GM23338 (cell line): Measurements from ENCODE around the gene TPD52L2. TPM values are rescaled to one million over a fixed set of nuclear protein-coding genes. Genes with fewer than 3 reads are reported as not detected.

Experiments used
- ATAC-seq: fragments of 200-7000 bp; cut with Tn5 transposase; 3 replicates; pipeline ENCODE4 v1.9.1; 2020
- DNase-seq: peaks from one replicate; pipeline ENCODE4 v3.0.0-alpha.2; 2015; ENCODE audit warnings: low spot score
- H2AFZ ChIP-seq: fragments of 200-600 bp; sonication (generic); 2 replicates; pipeline ENCODE4 v1.8.0; 2016; ENCODE audit warnings: antibody characterized with exemption, mild to moderate bottlenecking, moderate library complexity
- H3F3A ChIP-seq: fragments of 200-600 bp; sonication (generic); replicated peaks from 2 replicates; pipeline ENCODE4 v1.8.0; 2017; ENCODE audit warnings: antibody characterized with exemption, mixed run types, low read depth
- H3K27ac ChIP-seq: fragments of 200-600 bp; sonication (generic); 2 replicates; pipeline ENCODE4 v1.6.1; 2016; ENCODE audit warnings: low read depth
- H3K27me3 ChIP-seq: fragments of 200-600 bp; sonication (generic); 2 replicates; pipeline ENCODE4 v1.8.0; 2016; ENCODE audit warnings: mild to moderate bottlenecking, mixed run types, moderate library complexity; ENCODE audit not compliant: insufficient read depth
- H3K36me3 ChIP-seq: fragments of 200-600 bp; sonication (generic); 2 replicates; pipeline ENCODE4 v1.8.0; 2016; ENCODE audit warnings: mild to moderate bottlenecking; ENCODE audit not compliant: insufficient read depth
- H3K4me1 ChIP-seq: fragments of 200-600 bp; sonication (generic); 2 replicates; pipeline ENCODE4 v1.8.0; 2016; ENCODE audit warnings: mild to moderate bottlenecking, moderate library complexity; ENCODE audit not compliant: insufficient read depth
- H3K4me2 ChIP-seq: fragments of 200-600 bp; sonication (generic); 2 replicates; pipeline ENCODE4 v1.7.1; 2017; ENCODE audit warnings: mixed run types
- H3K4me3 ChIP-seq: fragments of 200-600 bp; sonication (generic); 2 replicates; pipeline ENCODE4 v1.6.1; 2016; ENCODE audit warnings: mixed run types
- H3K79me2 ChIP-seq: fragments of 200-600 bp; sonication (generic); replicated peaks from 2 replicates; pipeline ENCODE4 v1.8.0; 2017; ENCODE audit warnings: mild to moderate bottlenecking; ENCODE audit not compliant: insufficient read depth
- H3K9me2 ChIP-seq: fragments of 200-600 bp; sonication (generic); 2 replicates; pipeline ENCODE4 v1.8.0; 2017; ENCODE audit not compliant: insufficient read depth
- H4K20me1 ChIP-seq: fragments of 200-600 bp; sonication (generic); replicated peaks from 2 replicates; pipeline ENCODE4 v1.8.0; 2017; ENCODE audit warnings: mild to moderate bottlenecking; ENCODE audit not compliant: insufficient read depth
- H3K27ac Mint-ChIP-seq: 2 replicates; pipeline ENCODE4 v1.8.0; 2020; ENCODE audit warnings: inconsistent platforms, mild to moderate bottlenecking, moderate library complexity, mixed read lengths
- H3K27me3 Mint-ChIP-seq: 3 replicates; pipeline ENCODE4 v1.8.0; 2022; ENCODE audit warnings: low read depth, mild to moderate bottlenecking, moderate library complexity, mixed read lengths, inconsistent platforms; ENCODE audit not compliant: insufficient read depth, poor library complexity
- H3K36me3 Mint-ChIP-seq: 3 replicates; pipeline ENCODE4 v1.8.0; 2021; ENCODE audit warnings: low read depth, mild to moderate bottlenecking, inconsistent platforms, moderate library complexity, mixed read lengths
- H3K4me1 Mint-ChIP-seq: 3 replicates; pipeline ENCODE4 v1.8.0; 2020; ENCODE audit warnings: mild to moderate bottlenecking, inconsistent platforms, mixed read lengths
- H3K4me3 Mint-ChIP-seq: 3 replicates; pipeline ENCODE4 v1.8.0; 2021; ENCODE audit warnings: moderate library complexity, mild to moderate bottlenecking, inconsistent platforms, mixed read lengths
- H3K9me3 Mint-ChIP-seq: 3 replicates; pipeline ENCODE4 v1.8.0; 2020; ENCODE audit warnings: moderate library complexity, mild to moderate bottlenecking, inconsistent platforms, mixed read lengths
- CREB1 ChIP-seq: fragments of 250-450 bp; sonication (Bioruptor Pico); IDR thresholded peaks from 2 replicates; pipeline ENCODE4 v1.5.0; 2020; ENCODE audit warnings: low read depth, mild to moderate bottlenecking, moderate library complexity
- EZH2 ChIP-seq: fragments of 200-600 bp; sonication (generic); IDR thresholded peaks from one replicate; pipeline ENCODE4 v1.8.0; 2017; ENCODE audit warnings: antibody characterized with exemption, mild to moderate bottlenecking, low read depth; ENCODE audit not compliant: unreplicated experiment
- EZH2phosphoT487 ChIP-seq: fragments of 200-600 bp; sonication (generic); IDR thresholded peaks from one replicate; pipeline ENCODE4 v1.8.1; 2018; ENCODE audit warnings: antibody characterized with exemption; ENCODE audit not compliant: unreplicated experiment
- JUNB ChIP-seq: IDR thresholded peaks from one replicate; pipeline ENCODE4 v1.6.1; 2016; ENCODE audit warnings: antibody characterized with exemption; ENCODE audit not compliant: unreplicated experiment
- NANOG ChIP-seq: IDR thresholded peaks from 2 replicates; pipeline ENCODE4 v1.6.1; 2016; ENCODE audit warnings: antibody characterized with exemption, borderline replicate concordance
- POLR2AphosphoS5 ChIP-seq: IDR thresholded peaks from 2 replicates; pipeline ENCODE4 v1.6.1; 2016; ENCODE audit warnings: antibody characterized with exemption, low read depth
- STAT1 ChIP-seq: IDR thresholded peaks from one replicate; pipeline ENCODE4 v1.6.1; 2016; ENCODE audit warnings: antibody characterized with exemption; ENCODE audit not compliant: unreplicated experiment
- ZNF114 ChIP-seq: fragments of 250-450 bp; sonication (Bioruptor Pico); IDR thresholded peaks from 2 replicates; pipeline ENCODE4 v1.5.0; 2020; ENCODE audit warnings: mild to moderate bottlenecking, moderate library complexity
- ZNF331 ChIP-seq: fragments of 250-450 bp; sonication (Bioruptor Pico); IDR thresholded peaks from 2 replicates; pipeline ENCODE4 v1.5.0; 2020; ENCODE audit warnings: low read depth, mild to moderate bottlenecking, moderate library complexity
- ZNF462 ChIP-seq: fragments of 250-450 bp; sonication (Bioruptor Pico); IDR thresholded peaks from 2 replicates; pipeline ENCODE4 v1.5.0; 2020; ENCODE audit warnings: mild to moderate bottlenecking, moderate library complexity
- polyA plus RNA-seq: library from polyadenylated mRNA; unstranded; fragments of >200 nt; fragmentation: Nextera tagmentation; extraction: Ambion mirVana; gene quantifications from 2 replicates; pipeline ENCODE4 v1.2.1, GENCODE V29; 2016
- total RNA-seq: library from RNA; depleted of rRNA; stranded (reverse); fragments of >200 nt; shearing (Covaris generic); gene quantifications from 2 replicates; pipeline ENCODE4 v1.2.3, GENCODE V29; 2014
- TF ChIP-seq, protein P1 (sequence below): IDR thresholded peaks from 2 replicates; pipeline ENCODE4 v1.6.1; 2016; ENCODE audit warnings: antibody characterized with exemption
- TF ChIP-seq, protein P2 (sequence below): IDR thresholded peaks from one replicate; pipeline ENCODE4 v1.6.1; 2018; ENCODE audit warnings: antibody characterized with exemption; ENCODE audit not compliant: unreplicated experiment
- TF ChIP-seq, protein P3 (sequence below), 2 experiments: fragments of 200-600 bp in 1 of 2; sonication (generic) in 1 of 2; conservative IDR thresholded peaks; 2 replicates each; pipeline versions ENCODE4 v1.5.1 to v1.6.1; 2016 to 2017; ENCODE audit warnings: antibody characterized with exemption in 2 of 2, low read depth in 2 of 2, mild to moderate bottlenecking in 2 of 2, moderate library complexity in 1 of 2

The TPD52L2 gene
- total and polyA plus RNA-seq, 2 experiments from 2014 or later = 40.2 to 103 TPM

DNA sequence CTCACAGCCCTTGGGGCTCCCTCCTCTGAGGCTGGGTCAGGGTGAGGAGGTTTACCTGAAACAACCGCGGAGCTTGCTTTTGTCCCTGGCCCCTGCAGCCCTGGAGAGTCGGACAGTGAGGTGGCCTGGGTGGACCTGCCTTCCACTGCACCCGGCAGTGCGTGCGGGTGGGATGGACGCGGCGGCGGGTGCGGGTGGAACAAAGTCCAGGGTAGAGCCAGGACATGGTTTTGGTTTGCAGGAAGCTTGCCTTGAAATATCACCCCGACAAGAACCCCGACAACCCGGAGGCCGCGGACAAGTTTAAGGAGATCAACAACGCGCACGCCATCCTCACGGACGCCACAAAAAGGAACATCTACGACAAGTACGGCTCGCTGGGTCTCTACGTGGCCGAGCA, 64.0 kb downstream of the TPD52L2 start:
- H3K27me3 Mint-ChIP-seq = peaks cover 2% of the 10 kb centered on the region

More for the DNA sequence above, 64.0 kb downstream of the TPD52L2 start:
- no peaks in the 10 kb centered on the region for H3K27me3 ChIP-seq
- no peaks in the 10 kb centered on the region for H3K9me2 ChIP-seq
- H3K27ac Mint-ChIP-seq = no peak overlapping the region
- peaks cover 20% of the 10 kb centered on the region for H3K79me2 ChIP-seq
- no peaks in the 10 kb centered on the region; the same call in 2 of the 3 replicates for H3K9me3 Mint-ChIP-seq
- H3K4me1 ChIP-seq = no peaks in the 10 kb centered on the region
- ATAC-seq (no peak), DNase-seq (no peak)
- H3K4me1 Mint-ChIP-seq = no peaks in the 10 kb centered on the region; the same call in 2 of the 3 replicates
- H3K36me3 Mint-ChIP-seq = peaks cover 40% of the 10 kb centered on the region
- H3K4me2 ChIP-seq = no peak overlapping the region
- no peak overlapping the region for H3K4me3 Mint-ChIP-seq
- no peaks in the 10 kb centered on the region; the same call in 1 of the 2 replicates for H3F3A ChIP-seq
- H4K20me1 ChIP-seq = no peaks in the 10 kb centered on the region; the same call in none of the 2 replicates
- peaks cover 4% of the 10 kb centered on the region; the same call in 1 of the 2 replicates for H3K36me3 ChIP-seq
- H2AFZ ChIP-seq = no peak overlapping the region
- no peak overlapping the region for H3K27ac ChIP-seq
- TF ChIP-seq CREB1 (CRISPR knock-in tag) (no peak), NANOG (no peak), ZNF114 (CRISPR knock-in tag) (no peak), EZH2phosphoT487 (no peak), ZNF331 (CRISPR knock-in tag) (no peak), STAT1 (no peak), POLR2AphosphoS5 (no peak), EZH2 (no peak), JUNB (no peak), ZNF462 (CRISPR knock-in tag) (no peak)
- TF ChIP-seq, protein P1, sequence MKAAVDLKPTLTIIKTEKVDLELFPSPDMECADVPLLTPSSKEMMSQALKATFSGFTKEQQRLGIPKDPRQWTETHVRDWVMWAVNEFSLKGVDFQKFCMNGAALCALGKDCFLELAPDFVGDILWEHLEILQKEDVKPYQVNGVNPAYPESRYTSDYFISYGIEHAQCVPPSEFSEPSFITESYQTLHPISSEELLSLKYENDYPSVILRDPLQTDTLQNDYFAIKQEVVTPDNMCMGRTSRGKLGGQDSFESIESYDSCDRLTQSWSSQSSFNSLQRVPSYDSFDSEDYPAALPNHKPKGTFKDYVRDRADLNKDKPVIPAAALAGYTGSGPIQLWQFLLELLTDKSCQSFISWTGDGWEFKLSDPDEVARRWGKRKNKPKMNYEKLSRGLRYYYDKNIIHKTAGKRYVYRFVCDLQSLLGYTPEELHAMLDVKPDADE = no peak
- TF ChIP-seq, protein P2, sequence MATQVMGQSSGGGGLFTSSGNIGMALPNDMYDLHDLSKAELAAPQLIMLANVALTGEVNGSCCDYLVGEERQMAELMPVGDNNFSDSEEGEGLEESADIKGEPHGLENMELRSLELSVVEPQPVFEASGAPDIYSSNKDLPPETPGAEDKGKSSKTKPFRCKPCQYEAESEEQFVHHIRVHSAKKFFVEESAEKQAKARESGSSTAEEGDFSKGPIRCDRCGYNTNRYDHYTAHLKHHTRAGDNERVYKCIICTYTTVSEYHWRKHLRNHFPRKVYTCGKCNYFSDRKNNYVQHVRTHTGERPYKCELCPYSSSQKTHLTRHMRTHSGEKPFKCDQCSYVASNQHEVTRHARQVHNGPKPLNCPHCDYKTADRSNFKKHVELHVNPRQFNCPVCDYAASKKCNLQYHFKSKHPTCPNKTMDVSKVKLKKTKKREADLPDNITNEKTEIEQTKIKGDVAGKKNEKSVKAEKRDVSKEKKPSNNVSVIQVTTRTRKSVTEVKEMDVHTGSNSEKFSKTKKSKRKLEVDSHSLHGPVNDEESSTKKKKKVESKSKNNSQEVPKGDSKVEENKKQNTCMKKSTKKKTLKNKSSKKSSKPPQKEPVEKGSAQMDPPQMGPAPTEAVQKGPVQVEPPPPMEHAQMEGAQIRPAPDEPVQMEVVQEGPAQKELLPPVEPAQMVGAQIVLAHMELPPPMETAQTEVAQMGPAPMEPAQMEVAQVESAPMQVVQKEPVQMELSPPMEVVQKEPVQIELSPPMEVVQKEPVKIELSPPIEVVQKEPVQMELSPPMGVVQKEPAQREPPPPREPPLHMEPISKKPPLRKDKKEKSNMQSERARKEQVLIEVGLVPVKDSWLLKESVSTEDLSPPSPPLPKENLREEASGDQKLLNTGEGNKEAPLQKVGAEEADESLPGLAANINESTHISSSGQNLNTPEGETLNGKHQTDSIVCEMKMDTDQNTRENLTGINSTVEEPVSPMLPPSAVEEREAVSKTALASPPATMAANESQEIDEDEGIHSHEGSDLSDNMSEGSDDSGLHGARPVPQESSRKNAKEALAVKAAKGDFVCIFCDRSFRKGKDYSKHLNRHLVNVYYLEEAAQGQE = no peak
- TF ChIP-seq, protein P3, sequence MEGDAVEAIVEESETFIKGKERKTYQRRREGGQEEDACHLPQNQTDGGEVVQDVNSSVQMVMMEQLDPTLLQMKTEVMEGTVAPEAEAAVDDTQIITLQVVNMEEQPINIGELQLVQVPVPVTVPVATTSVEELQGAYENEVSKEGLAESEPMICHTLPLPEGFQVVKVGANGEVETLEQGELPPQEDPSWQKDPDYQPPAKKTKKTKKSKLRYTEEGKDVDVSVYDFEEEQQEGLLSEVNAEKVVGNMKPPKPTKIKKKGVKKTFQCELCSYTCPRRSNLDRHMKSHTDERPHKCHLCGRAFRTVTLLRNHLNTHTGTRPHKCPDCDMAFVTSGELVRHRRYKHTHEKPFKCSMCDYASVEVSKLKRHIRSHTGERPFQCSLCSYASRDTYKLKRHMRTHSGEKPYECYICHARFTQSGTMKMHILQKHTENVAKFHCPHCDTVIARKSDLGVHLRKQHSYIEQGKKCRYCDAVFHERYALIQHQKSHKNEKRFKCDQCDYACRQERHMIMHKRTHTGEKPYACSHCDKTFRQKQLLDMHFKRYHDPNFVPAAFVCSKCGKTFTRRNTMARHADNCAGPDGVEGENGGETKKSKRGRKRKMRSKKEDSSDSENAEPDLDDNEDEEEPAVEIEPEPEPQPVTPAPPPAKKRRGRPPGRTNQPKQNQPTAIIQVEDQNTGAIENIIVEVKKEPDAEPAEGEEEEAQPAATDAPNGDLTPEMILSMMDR (conservative IDR thresholded peaks at IDR 0.05; ENCODE audit: low read depth in 2 of 2) = no peak
- no peak overlapping the region for H3K4me3 ChIP-seq
